B cell (primary cell): ENCODE measurements around the gene PDCD6IP. TPM values are rescaled to one million over a fixed set of nuclear protein-coding genes. Genes with fewer than 3 reads are reported as not detected.

ENCODE experiments used
- ATAC-seq: fragments of 200-7000 bp; cut with Tn5 transposase; one replicate; pipeline ENCODE4 v1.10.0; 2021; ENCODE audit warnings: low read depth, mild to moderate bottlenecking, moderate number of reproducible peaks, moderate library complexity
- CTCF ChIA-PET: fragments of 350-600 bp; sonication (Branson Sonifier 250); formaldehyde crosslinking; loops from one replicate; lab custom pipeline; 2021; ENCODE audit warnings: antibody characterized with exemption, inconsistent platforms; lab: Charles Lee
- POLR2A ChIA-PET: fragments of 350-600 bp; sonication (Branson Sonifier 250); formaldehyde crosslinking; loops from one replicate; lab custom pipeline; 2021; ENCODE audit warnings: antibody characterized with exemption; lab: Charles Lee
- DNase-seq: peaks from one replicate; pipeline ENCODE4 v3.0.0; 2013
- H2AFZ ChIP-seq: 2 replicates; pipeline ENCODE4 v1.6.1; 2012; ENCODE audit warnings: mild to moderate bottlenecking, low read depth, low read length; ENCODE audit not compliant: insufficient read depth, poor library complexity, severe bottlenecking
- H3K27ac ChIP-seq, 2 donors: 1 replicate in 1 of 2; 2 replicates in 1 of 2; pipeline ENCODE4 v1.5.1; 2012 to 2013; ENCODE audit warnings: low read length in 2 of 2, mild to moderate bottlenecking in 2 of 2, moderate library complexity in 1 of 2
- H3K27me3 ChIP-seq, 4 experiments: fragments of 200-600 bp in 1 of 4; sonication (generic) in 1 of 4; replicated peaks in 1 of 4; 1 replicate in 2 of 4; 2 replicates in 2 of 4; pipeline versions ENCODE4 v1.6.1 to v1.7.0; 2013 to 2016; ENCODE audit warnings: low read length in 3 of 4, mild to moderate bottlenecking in 2 of 4, mixed read lengths in 1 of 4, moderate library complexity in 1 of 4; ENCODE audit not compliant: insufficient read depth in 4 of 4, control insufficient read depth in 3 of 4; ENCODE audit errors: control extremely low read depth in 1 of 4
- H3K36me3 ChIP-seq, 2 experiments: replicated peaks in 1 of 2; 1 replicate in 1 of 2; 2 replicates in 1 of 2; pipeline versions ENCODE4 v1.6.1 to v1.7.1; 2013; ENCODE audit warnings: low read length in 1 of 2; ENCODE audit not compliant: insufficient read depth in 2 of 2, control insufficient read depth in 1 of 2; ENCODE audit errors: control extremely low read depth in 1 of 2, extremely low read depth in 1 of 2
- H3K4me1 ChIP-seq, 2 donors: fragments of 200-600 bp in 1 of 2; sonication (generic) in 1 of 2; 1 replicate in 1 of 2; 2 replicates in 1 of 2; pipeline versions ENCODE4 v1.5.1 to v1.6.1; 2013 to 2017; ENCODE audit warnings: low read length in 2 of 2; ENCODE audit not compliant: control insufficient read depth in 2 of 2, insufficient read depth in 2 of 2
- H3K4me2 ChIP-seq: replicated peaks from 2 replicates; pipeline ENCODE3; 2012; ENCODE audit warnings: mild to moderate bottlenecking, low read depth, low read length; ENCODE audit not compliant: poor library complexity, severe bottlenecking
- H3K4me3 ChIP-seq, 5 experiments: fragments of 200-600 bp in 1 of 5; sonication (generic) in 1 of 5; 1 replicate in 3 of 5; 2 replicates in 2 of 5; pipeline versions ENCODE4 v1.5.1 to v1.7.0; 2011 to 2016; ENCODE audit warnings: low read length in 4 of 5, mild to moderate bottlenecking in 4 of 5, low read depth in 2 of 5, control low read depth in 1 of 5, moderate library complexity in 1 of 5; ENCODE audit not compliant: insufficient read depth in 1 of 5; ENCODE audit errors: control extremely low read depth in 1 of 5, extremely low read depth in 1 of 5
- H3K79me2 ChIP-seq: fragments of 200-600 bp; sonication (generic); one replicate; pipeline ENCODE4 v1.6.0; 2016; ENCODE audit warnings: low read length; ENCODE audit not compliant: control insufficient read depth, insufficient read depth
- H3K9ac ChIP-seq: fragments of 200-600 bp; sonication (generic); 2 replicates; pipeline ENCODE4 v1.6.1; 2017; ENCODE audit warnings: mild to moderate bottlenecking, low read length, moderate library complexity
- H3K9me3 ChIP-seq, 3 donors: one replicate each; pipeline versions ENCODE4 v1.6.1 to v1.7.1; 2013; ENCODE audit warnings: low read length in 2 of 3; ENCODE audit not compliant: control insufficient read depth in 2 of 3, insufficient read depth in 1 of 3; ENCODE audit errors: control extremely low read depth in 1 of 3
- H4K20me1 ChIP-seq: 2 replicates; pipeline ENCODE4 v1.6.0; 2012; ENCODE audit warnings: mild to moderate bottlenecking, low read length; ENCODE audit not compliant: insufficient read depth, control insufficient read depth, poor library complexity, severe bottlenecking
- H3K27ac Mint-ChIP-seq: one replicate; pipeline ENCODE4 v1.8.0; 2021; ENCODE audit warnings: mixed read lengths
- H3K27me3 Mint-ChIP-seq: one replicate; pipeline ENCODE4 v1.8.0; 2021; ENCODE audit warnings: mixed read lengths
- H3K4me1 Mint-ChIP-seq: one replicate; pipeline ENCODE4 v1.8.0; 2021; ENCODE audit warnings: mixed read lengths
- H3K4me3 Mint-ChIP-seq: one replicate; pipeline ENCODE4 v1.8.0; 2021; ENCODE audit warnings: mixed read lengths
- H3K9me3 Mint-ChIP-seq: one replicate; pipeline ENCODE4 v1.8.0; 2022; ENCODE audit warnings: mixed read lengths; ENCODE audit not compliant: insufficient read depth
- CTCF ChIP-seq: fragments of 200-600 bp; IDR thresholded peaks from one replicate; pipeline ENCODE4 v1.8.0; 2022; ENCODE audit warnings: antibody characterized with exemption, mild to moderate bottlenecking
- EZH2 ChIP-seq: IDR thresholded peaks from 2 replicates; pipeline ENCODE4 v1.6.1; 2012; ENCODE audit warnings: borderline replicate concordance, low read depth, mild to moderate bottlenecking, moderate library complexity, low read length; ENCODE audit not compliant: insufficient read depth, poor library complexity, severe bottlenecking
- WGBS: methylation state at CpG from one replicate; pipeline ENCODE4 v1.1.5; 2013; ENCODE audit warnings: missing lambda C conversion rate; ENCODE audit not compliant: insufficient coverage; 5-methylcytosine and 5-hydroxymethylcytosine counted together
- intact Hi-C: fragments of 100-400 bp; cut with micrococcal nuclease; formaldehyde crosslinking; loops from one replicate; pipeline ENCODE4 v1.10.0; 2022
- polyA minus RNA-seq: library from RNA; depleted of rRNA, polyadenylated mRNA; stranded (reverse); fragments of >200 nt; gene quantifications from 2 replicates; pipeline ENCODE4 v1.2.3, GENCODE V29; 2012
- polyA plus RNA-seq: library from polyadenylated mRNA; depleted of rRNA; stranded (reverse); fragments of >200 nt; gene quantifications from 2 replicates; pipeline ENCODE4 v1.2.3, GENCODE V29; 2012
- total RNA-seq, 2 donors: library from RNA; stranded (reverse); fragments of 120-200 nt in 1 of 2; gene quantifications; 1 replicate in 1 of 2; 2 replicates in 1 of 2; pipeline versions ENCODE4 v1.2.3 to v1.2.4, GENCODE V29; 2013 to 2022

The PDCD6IP gene
- total RNA-seq (276 TPM in 2 replicates), polyA plus RNA-seq (61.7 and 103 TPM in 2 replicates), polyA minus RNA-seq (111 and 123 TPM in 2 replicates)
- 185 TPM for total RNA-seq (2013)

GRCh38 chr3:33798418-33799201, at the start of gene PDCD6IP:
PDCD6IP (plus strand) TSS chr3:33798630; CDS start chr3:33798729, 99 bp downstream.
- intact Hi-C loops, result loop anchor here (1.0 to 5.0 kb wide), 4 partner anchors 80 to 702 kb away; partner anchors contain the start of genes CLASP2, CRTAP and UBP1
- DNase-seq (peak; percentile 95), ATAC-seq (peak; percentile 86)
- Histone ChIP-seq H3K36me3 (peaks cover 0 to 3% of the 10 kb centered on the region in 2 experiments), H3K79me2 (peaks cover 62% of the 10 kb centered on the region), H3K4me2 (peak within 1 kb of the TSS; percentile 75), H2AFZ (peak within 1 kb of the TSS; percentile 98), H3K9me3 (no peaks in the 10 kb centered on the region), H3K27me3 (no peaks in the 10 kb centered on the region), H3K9ac (peak within 1 kb of the TSS; percentile 83), H3K4me3 (peak within 1 kb of the TSS; percentile 89 to 94 (median 93)), H4K20me1 (peaks cover 15% of the 10 kb centered on the region), H3K27ac (peak within 1 kb of the TSS; percentile 84 to 86), H3K4me1 (peaks cover 28 to 32% of the 10 kb centered on the region in 2 donors)
- H3K4me1 Mint-ChIP-seq, result peaks cover 46% of the 10 kb centered on the region
- CTCF ChIA-PET, result interaction anchor here (0.7 to 5.2 kb wide), 11 partner anchors 9 to 691 kb away, joined by 3 to 37 read pairs (median 3); no protein-coding TSS in a partner anchor
- no peaks in the 10 kb centered on the region for H3K27me3 Mint-ChIP-seq
- peak within 1 kb of the TSS; percentile 96 for H3K27ac Mint-ChIP-seq
- POLR2A ChIA-PET, result interaction anchor here (0.6 to 1.4 kb wide), 3 partner anchors 358 to 688 kb away, joined by 3 to 8 read pairs (median 5); partner anchors contain the start of gene UBP1
- TF ChIP-seq CTCF (peak; percentile 25), EZH2 (no peak)
- under 1% methylated on average over 69 of the region's 69 CpGs for WGBS
- no peaks in the 10 kb centered on the region for H3K9me3 Mint-ChIP-seq
- peak within 1 kb of the TSS; percentile 99 for H3K4me3 Mint-ChIP-seq
